Loucy (cell line): ENCODE measurements around the gene ZNF41.

ENCODE experiments used
- EZH2phosphoT487 ChIP-seq: fragments of 200-600 bp; IDR thresholded peaks from 2 replicates; pipeline ENCODE4 v1.6.1; 2018; ENCODE audit warnings: antibody characterized with exemption, mild to moderate bottlenecking, moderate library complexity, borderline replicate concordance
- TF ChIP-seq, protein P1 (sequence below): fragments of 200-600 bp; sonication (generic); conservative IDR thresholded peaks from 2 replicates; pipeline ENCODE4 v1.5.1; 2014; ENCODE audit warnings: mild to moderate bottlenecking, antibody characterized with exemption, low read length

DNA sequence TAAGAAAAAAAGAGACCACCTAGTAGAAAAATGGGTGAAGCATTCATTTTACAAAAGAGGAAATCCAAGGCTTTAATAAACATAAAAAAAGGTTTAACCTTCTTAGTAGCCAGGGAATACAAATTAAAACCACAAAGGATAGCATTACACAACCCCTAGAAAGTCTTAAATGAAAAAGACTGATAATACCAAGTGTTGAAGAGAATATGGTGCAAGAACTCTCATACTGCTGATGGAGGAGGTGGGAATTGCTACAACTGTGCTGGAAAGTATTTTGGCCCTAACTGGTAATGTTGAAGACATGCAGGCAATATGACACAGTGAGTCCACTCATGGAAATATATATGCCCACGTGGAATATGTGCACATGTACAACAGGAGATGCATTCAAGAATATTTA, 22.5 kb downstream of the ZNF41 start:
- TF ChIP-seq, protein P1, sequence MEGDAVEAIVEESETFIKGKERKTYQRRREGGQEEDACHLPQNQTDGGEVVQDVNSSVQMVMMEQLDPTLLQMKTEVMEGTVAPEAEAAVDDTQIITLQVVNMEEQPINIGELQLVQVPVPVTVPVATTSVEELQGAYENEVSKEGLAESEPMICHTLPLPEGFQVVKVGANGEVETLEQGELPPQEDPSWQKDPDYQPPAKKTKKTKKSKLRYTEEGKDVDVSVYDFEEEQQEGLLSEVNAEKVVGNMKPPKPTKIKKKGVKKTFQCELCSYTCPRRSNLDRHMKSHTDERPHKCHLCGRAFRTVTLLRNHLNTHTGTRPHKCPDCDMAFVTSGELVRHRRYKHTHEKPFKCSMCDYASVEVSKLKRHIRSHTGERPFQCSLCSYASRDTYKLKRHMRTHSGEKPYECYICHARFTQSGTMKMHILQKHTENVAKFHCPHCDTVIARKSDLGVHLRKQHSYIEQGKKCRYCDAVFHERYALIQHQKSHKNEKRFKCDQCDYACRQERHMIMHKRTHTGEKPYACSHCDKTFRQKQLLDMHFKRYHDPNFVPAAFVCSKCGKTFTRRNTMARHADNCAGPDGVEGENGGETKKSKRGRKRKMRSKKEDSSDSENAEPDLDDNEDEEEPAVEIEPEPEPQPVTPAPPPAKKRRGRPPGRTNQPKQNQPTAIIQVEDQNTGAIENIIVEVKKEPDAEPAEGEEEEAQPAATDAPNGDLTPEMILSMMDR, result no peak
- no peak for TF ChIP-seq EZH2phosphoT487
